IMR-90 (cell line): Measurements from ENCODE around the gene SULT1C4. TPM values are rescaled to one million over a fixed set of nuclear protein-coding genes. Genes with fewer than 3 reads are reported as not detected.

ENCODE experiments used
- ATAC-seq: fragments of 200-7000 bp; cut with Tn5 transposase; 2 replicates; pipeline ENCODE4 v1.9.1; 2020; ENCODE audit warnings: low read depth, mild to moderate bottlenecking, moderate library complexity
- BruUV-seq: library from RNA; stranded (reverse); fragments of 400-500 nt; replicated peaks from 2 replicates; lab custom pipeline; 2021; lab: Mats Ljungman, UMichigan
- CTCF ChIA-PET: fragments of 300-600 bp; formaldehyde crosslinking; extraction: SDS; loops from one replicate; lab custom pipeline; 2021; ENCODE audit warnings: antibody characterized with exemption; lab: Yijun Ruan, JAX
- POLR2A ChIA-PET: fragments of 300-600 bp; sonication (Branson Sonifier 250); formaldehyde crosslinking; loops from one replicate; lab custom pipeline; 2022; ENCODE audit warnings: antibody characterized with exemption; ENCODE audit not compliant: unreplicated experiment; lab: Charles Lee
- DNase-seq: peaks from one replicate; pipeline ENCODE4 v3.0.0; 2013
- H2AFZ ChIP-seq: replicated peaks from 2 replicates; pipeline ENCODE3; 2013; ENCODE audit warnings: low read length, mild to moderate bottlenecking; ENCODE audit not compliant: poor library complexity
- H2AK5ac ChIP-seq: 2 replicates; pipeline ENCODE4 v1.6.1; 2013; ENCODE audit warnings: low read depth, low read length, inconsistent platforms
- H2AK9ac ChIP-seq: replicated peaks from 2 replicates; pipeline ENCODE3; 2013; ENCODE audit warnings: mild to moderate bottlenecking, low read depth, low read length, moderate library complexity; ENCODE audit not compliant: poor library complexity
- H2BK120ac ChIP-seq: 2 replicates; pipeline ENCODE4 v1.6.1; 2013; ENCODE audit warnings: low read depth, low read length, inconsistent platforms
- H2BK15ac ChIP-seq: 3 replicates; pipeline ENCODE4 v1.6.1; 2013; ENCODE audit warnings: low read depth, low read length, inconsistent platforms
- H2BK20ac ChIP-seq: 2 replicates; pipeline ENCODE4 v1.6.1; 2013; ENCODE audit warnings: low read depth, mild to moderate bottlenecking, inconsistent platforms, low read length, moderate library complexity
- H2BK5ac ChIP-seq: 2 replicates; pipeline ENCODE4 v1.6.1; 2013; ENCODE audit warnings: mild to moderate bottlenecking, low read depth, low read length, inconsistent platforms; ENCODE audit not compliant: poor library complexity, severe bottlenecking
- H3K14ac ChIP-seq: replicated peaks from 2 replicates; pipeline ENCODE4 v1.6.1; 2013; ENCODE audit warnings: low read depth, low read length, inconsistent platforms
- H3K18ac ChIP-seq: 2 replicates; pipeline ENCODE4 v1.6.1; 2013; ENCODE audit warnings: low read depth, low read length, control low read depth
- H3K23ac ChIP-seq: 2 replicates; pipeline ENCODE4 v1.6.1; 2013; ENCODE audit warnings: low read depth, low read length, inconsistent platforms
- H3K27ac ChIP-seq: 2 replicates; pipeline ENCODE4 v1.5.1; 2013; ENCODE audit warnings: mild to moderate bottlenecking, control low read depth, low read length; ENCODE audit not compliant: insufficient read depth
- H3K27me3 ChIP-seq: 2 replicates; pipeline ENCODE4 v1.6.1; 2013; ENCODE audit warnings: low read length; ENCODE audit not compliant: control insufficient read depth, insufficient read depth
- H3K36me3 ChIP-seq: 2 replicates; pipeline ENCODE4 v1.6.1; 2013; ENCODE audit warnings: low read length, mixed read lengths; ENCODE audit not compliant: control insufficient read depth, insufficient read depth
- H3K4ac ChIP-seq: 2 replicates; pipeline ENCODE4 v1.6.1; 2013; ENCODE audit warnings: low read depth, low read length, inconsistent platforms
- H3K4me1 ChIP-seq: 2 replicates; pipeline ENCODE4 v1.6.1; 2013; ENCODE audit warnings: low read length, mixed read lengths; ENCODE audit not compliant: control insufficient read depth, insufficient read depth
- H3K4me2 ChIP-seq: 2 replicates; pipeline ENCODE4 v1.6.1; 2013; ENCODE audit warnings: low read depth, mild to moderate bottlenecking, control low read depth, low read length, moderate library complexity
- H3K4me3 ChIP-seq: 2 replicates; pipeline ENCODE4 v1.5.1; 2013; ENCODE audit warnings: low read depth, mild to moderate bottlenecking, control low read depth, low read length, moderate library complexity; ENCODE audit not compliant: insufficient read depth
- H3K56ac ChIP-seq: 2 replicates; pipeline ENCODE4 v1.6.1; 2013; ENCODE audit warnings: low read length, inconsistent platforms; ENCODE audit not compliant: insufficient read depth; ENCODE audit errors: extremely low read depth
- H3K79me1 ChIP-seq, 2 experiments: 2 replicates each; pipeline ENCODE4 v1.6.1; 2013; ENCODE audit warnings: low read length in 2 of 2, inconsistent platforms in 1 of 2, low read depth in 1 of 2
- H3K9ac ChIP-seq: 2 replicates; pipeline ENCODE4 v1.6.1; 2013; ENCODE audit warnings: low read depth, low read length, control low read depth
- H3K9me1 ChIP-seq: 2 replicates; pipeline ENCODE4 v1.6.1; 2013; ENCODE audit warnings: low read length, inconsistent platforms; ENCODE audit not compliant: insufficient read depth
- H3K9me3 ChIP-seq: 2 replicates; pipeline ENCODE4 v1.6.1; 2013; ENCODE audit warnings: low read length; ENCODE audit not compliant: control insufficient read depth, insufficient read depth
- H4K20me1 ChIP-seq: 2 replicates; pipeline ENCODE4 v1.6.1; 2013; ENCODE audit warnings: low read length, inconsistent platforms; ENCODE audit not compliant: insufficient read depth
- H4K5ac ChIP-seq: 2 replicates; pipeline ENCODE4 v1.6.1; 2013; ENCODE audit warnings: mild to moderate bottlenecking, low read depth, low read length, control low read depth
- H4K8ac ChIP-seq, 2 experiments: 2 replicates each; pipeline ENCODE4 v1.6.1; 2013; ENCODE audit warnings: low read depth in 2 of 2, low read length in 2 of 2, control low read depth in 1 of 2, inconsistent platforms in 1 of 2
- H4K91ac ChIP-seq: 2 replicates; pipeline ENCODE4 v1.6.1; 2013; ENCODE audit warnings: low read depth, low read length, inconsistent platforms; ENCODE audit not compliant: insufficient read depth
- CEBPB ChIP-seq: IDR thresholded peaks from 2 replicates; pipeline ENCODE4 v1.6.1; 2012; ENCODE audit warnings: low read depth, low read length, improper control_type of control experiment
- CHD1 ChIP-seq: IDR thresholded peaks from 2 replicates; pipeline ENCODE4 v1.6.1; 2012; ENCODE audit warnings: low read depth, low read length, improper control_type of control experiment
- MAFK ChIP-seq: IDR thresholded peaks from 2 replicates; pipeline ENCODE4 v1.6.1; 2012; ENCODE audit warnings: low read depth, low read length, improper control_type of control experiment
- MXI1 ChIP-seq: IDR thresholded peaks from 2 replicates; pipeline ENCODE4 v1.6.1; 2012; ENCODE audit warnings: low read depth, mild to moderate bottlenecking, low read length, moderate library complexity, borderline replicate concordance
- NFE2L2 ChIP-seq: fragments of 150-350 bp; IDR thresholded peaks from 2 replicates; pipeline ENCODE4 v1.6.1; 2016; ENCODE audit warnings: low read depth, mild to moderate bottlenecking, low read length
- POLR2A ChIP-seq: IDR thresholded peaks from 2 replicates; pipeline ENCODE4 v1.6.1; 2012; ENCODE audit warnings: mild to moderate bottlenecking, low read depth, low read length
- RAD21 ChIP-seq: IDR thresholded peaks from 2 replicates; pipeline ENCODE4 v1.6.1; 2012; ENCODE audit warnings: low read length, improper control_type of control experiment
- WGBS, 2 experiments: methylation state at CpG; one replicate each; pipeline versions ENCODE4 v1.1.5 to v1.1.7; 2013; ENCODE audit warnings: missing lambda C conversion rate in 2 of 2; ENCODE audit not compliant: insufficient read length in 1 of 2; ENCODE audit errors: extremely low coverage in 2 of 2; 5-methylcytosine and 5-hydroxymethylcytosine counted together
- dilution Hi-C: fragments of 300-500 bp; cut with HindIII; formaldehyde crosslinking; loops from one replicate; pipeline ENCODE4 v1.14.3; 2018; ENCODE audit warnings: low sequenced_read_pairs; ENCODE audit not compliant: unreplicated experiment
- in situ Hi-C: fragments of 300-500 bp; cut with MboI; formaldehyde crosslinking; loops from 3 replicates; pipeline ENCODE4 v1.14.3; 2019; ENCODE audit warnings: low sequenced_read_pairs, inconsistent platforms, mixed read lengths
- intact Hi-C: fragments of 100-400 bp; cut with micrococcal nuclease; formaldehyde crosslinking; loops from 2 replicates; pipeline ENCODE4 v1.10.0; 2022
- polyA plus RNA-seq, 3 experiments: library from polyadenylated mRNA; depleted of rRNA; stranded (reverse); fragments of >200 nt; gene quantifications; 2 replicates each; pipeline ENCODE4 v1.2.3, GENCODE V29; 2012; ENCODE audit warnings: low replicate concordance in 1 of 3
- total RNA-seq: library from RNA; depleted of rRNA; stranded (reverse); fragments of >200 nt; gene quantifications from 2 replicates; pipeline ENCODE4 v1.2.3, GENCODE V29; 2012
- TF ChIP-seq, protein P1 (sequence below): fragments of 150-350 bp; IDR thresholded peaks from 2 replicates; pipeline ENCODE4 v1.6.1; 2017; ENCODE audit warnings: mild to moderate bottlenecking, antibody characterized with exemption, low read length, low read depth
- TF ChIP-seq, protein P2 (sequence below): fragments of 150-350 bp; IDR thresholded peaks from 2 replicates; pipeline ENCODE4 v1.6.1; 2016; ENCODE audit warnings: low read depth, mild to moderate bottlenecking, low read length, moderate library complexity, borderline replicate concordance
- TF ChIP-seq, protein P3 (sequence below): conservative IDR thresholded peaks from 2 replicates; pipeline ENCODE4 v1.5.1; 2012; ENCODE audit warnings: mild to moderate bottlenecking, low read depth, low read length, improper control_type of control experiment

Gene SULT1C4
- total and polyA plus RNA-seq, 2 of the 4 experiments (the other 2 are of a cell fraction): 0.36 to 0.50 TPM

DNA sequence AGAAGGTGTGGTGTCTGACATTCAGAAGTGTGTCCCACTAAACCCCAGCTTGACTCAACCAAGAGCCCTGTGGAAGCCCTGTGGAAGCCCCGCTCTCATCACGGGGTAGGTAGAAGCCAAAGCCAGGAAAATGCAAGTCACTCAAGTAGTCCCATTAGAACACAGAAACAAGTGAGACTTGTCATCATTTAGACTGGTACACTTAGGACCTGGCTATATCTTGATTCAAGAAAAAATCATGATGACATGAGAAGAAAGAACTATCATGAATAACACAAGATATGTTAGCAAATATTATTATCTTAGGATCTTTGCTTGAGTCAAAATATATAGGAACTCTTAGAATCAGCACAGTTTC, 28.2 kb upstream of the SULT1C4 start:
- in situ Hi-C loops: no loop called here
- no TSS peak for BruUV-seq
- intact Hi-C loops: no loop called here
- DNase-seq (no peak), ATAC-seq (no peak)
- Histone ChIP-seq H3K9me3 (no peaks in the 10 kb centered on the region), H3K36me3 (no peaks in the 10 kb centered on the region), H4K20me1 (no peaks in the 10 kb centered on the region), H3K9me1 (no peaks in the 10 kb centered on the region), H3K4me2 (no peak overlapping the region), H3K27me3 (peaks cover 28% of the 10 kb centered on the region), H2BK20ac (no peak overlapping the region), H2AK9ac (no peak overlapping the region), H2BK120ac (no peak overlapping the region), H3K4ac (no peak overlapping the region), H4K5ac (no peak overlapping the region), H3K14ac (no peak overlapping the region), H3K27ac (no peak overlapping the region), H2BK5ac (no peak overlapping the region), H3K4me3 (no peak overlapping the region), H3K4me1 (no peaks in the 10 kb centered on the region), H3K56ac (no peak overlapping the region), H3K18ac (no peak overlapping the region), H4K8ac (no peak overlapping the region), H2BK15ac (no peak overlapping the region), H2AFZ (no peak overlapping the region), H3K23ac (no peak overlapping the region), H3K9ac (no peak overlapping the region), H4K91ac (no peak overlapping the region), H2AK5ac (no peak overlapping the region), H3K79me1 (no peaks in the 10 kb centered on the region)
- dilution Hi-C loops: no loop called here
- POLR2A ChIA-PET: no interaction called here
- no peak for TF ChIP-seq MXI1
- TF ChIP-seq, protein P1, sequence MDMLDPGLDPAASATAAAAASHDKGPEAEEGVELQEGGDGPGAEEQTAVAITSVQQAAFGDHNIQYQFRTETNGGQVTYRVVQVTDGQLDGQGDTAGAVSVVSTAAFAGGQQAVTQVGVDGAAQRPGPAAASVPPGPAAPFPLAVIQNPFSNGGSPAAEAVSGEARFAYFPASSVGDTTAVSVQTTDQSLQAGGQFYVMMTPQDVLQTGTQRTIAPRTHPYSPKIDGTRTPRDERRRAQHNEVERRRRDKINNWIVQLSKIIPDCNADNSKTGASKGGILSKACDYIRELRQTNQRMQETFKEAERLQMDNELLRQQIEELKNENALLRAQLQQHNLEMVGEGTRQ: no peak
- no peak for TF ChIP-seq NFE2L2
- no peak for TF ChIP-seq CEBPB
- no peak for TF ChIP-seq POLR2A
- TF ChIP-seq, protein P2, sequence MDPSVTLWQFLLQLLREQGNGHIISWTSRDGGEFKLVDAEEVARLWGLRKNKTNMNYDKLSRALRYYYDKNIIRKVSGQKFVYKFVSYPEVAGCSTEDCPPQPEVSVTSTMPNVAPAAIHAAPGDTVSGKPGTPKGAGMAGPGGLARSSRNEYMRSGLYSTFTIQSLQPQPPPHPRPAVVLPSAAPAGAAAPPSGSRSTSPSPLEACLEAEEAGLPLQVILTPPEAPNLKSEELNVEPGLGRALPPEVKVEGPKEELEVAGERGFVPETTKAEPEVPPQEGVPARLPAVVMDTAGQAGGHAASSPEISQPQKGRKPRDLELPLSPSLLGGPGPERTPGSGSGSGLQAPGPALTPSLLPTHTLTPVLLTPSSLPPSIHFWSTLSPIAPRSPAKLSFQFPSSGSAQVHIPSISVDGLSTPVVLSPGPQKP: no peak
- no peak for TF ChIP-seq RAD21
- TF ChIP-seq, protein P3, sequence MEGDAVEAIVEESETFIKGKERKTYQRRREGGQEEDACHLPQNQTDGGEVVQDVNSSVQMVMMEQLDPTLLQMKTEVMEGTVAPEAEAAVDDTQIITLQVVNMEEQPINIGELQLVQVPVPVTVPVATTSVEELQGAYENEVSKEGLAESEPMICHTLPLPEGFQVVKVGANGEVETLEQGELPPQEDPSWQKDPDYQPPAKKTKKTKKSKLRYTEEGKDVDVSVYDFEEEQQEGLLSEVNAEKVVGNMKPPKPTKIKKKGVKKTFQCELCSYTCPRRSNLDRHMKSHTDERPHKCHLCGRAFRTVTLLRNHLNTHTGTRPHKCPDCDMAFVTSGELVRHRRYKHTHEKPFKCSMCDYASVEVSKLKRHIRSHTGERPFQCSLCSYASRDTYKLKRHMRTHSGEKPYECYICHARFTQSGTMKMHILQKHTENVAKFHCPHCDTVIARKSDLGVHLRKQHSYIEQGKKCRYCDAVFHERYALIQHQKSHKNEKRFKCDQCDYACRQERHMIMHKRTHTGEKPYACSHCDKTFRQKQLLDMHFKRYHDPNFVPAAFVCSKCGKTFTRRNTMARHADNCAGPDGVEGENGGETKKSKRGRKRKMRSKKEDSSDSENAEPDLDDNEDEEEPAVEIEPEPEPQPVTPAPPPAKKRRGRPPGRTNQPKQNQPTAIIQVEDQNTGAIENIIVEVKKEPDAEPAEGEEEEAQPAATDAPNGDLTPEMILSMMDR: no peak
- TF ChIP-seq CHD1: no peak
- TF ChIP-seq MAFK: no peak
- 60% methylated on average over 1 of the region's 2 CpGs; no CpG with 5 or more reads in 1 of the 2 experiments for WGBS, 2 experiments
- CTCF ChIA-PET: no interaction called here
